ACC112 (cell line): ENCODE measurements around the gene KANSL1L.
"Not testable (repeated sequence)": the region's sequence is repeated elsewhere in the genome, so short reads cannot be mapped to it uniquely, and the experiment has no call there.

Source experiments
- H2AFZ ChIP-seq: fragments of 200-600 bp; sonication (generic); one replicate; pipeline ENCODE4 v1.6.0; 2017; ENCODE audit warnings: antibody characterized with exemption, low read length; ENCODE audit not compliant: unreplicated experiment
- H3K27ac ChIP-seq: fragments of 200-600 bp; sonication (generic); 2 replicates; pipeline ENCODE4 v1.5.1; 2014; ENCODE audit warnings: low read depth, mild to moderate bottlenecking, antibody characterized with exemption, low read length, moderate library complexity
- H3K27me3 ChIP-seq: fragments of 200-600 bp; sonication (generic); 2 replicates; pipeline ENCODE4 v1.6.1; 2014; ENCODE audit warnings: mild to moderate bottlenecking, antibody characterized with exemption, low read length, moderate library complexity, mixed read lengths; ENCODE audit not compliant: insufficient read depth
- H3K36me3 ChIP-seq: fragments of 200-600 bp; sonication (generic); 2 replicates; pipeline ENCODE4 v1.6.1; 2016; ENCODE audit warnings: mild to moderate bottlenecking, antibody characterized with exemption, low read length, moderate library complexity, mixed read lengths; ENCODE audit not compliant: insufficient read depth
- H3K4me1 ChIP-seq: fragments of 200-600 bp; sonication (generic); one replicate; pipeline ENCODE4 v1.6.1; 2016; ENCODE audit warnings: low read length, mixed read lengths; ENCODE audit not compliant: insufficient read depth, unreplicated experiment, control insufficient read depth
- H3K4me3 ChIP-seq: fragments of 200-600 bp; sonication (generic); 2 replicates; pipeline ENCODE4 v1.5.1; 2014; ENCODE audit warnings: mild to moderate bottlenecking, low read depth, low read length
- H3K79me2 ChIP-seq: fragments of 200-600 bp; sonication (generic); one replicate; pipeline ENCODE4 v1.6.0; 2016; ENCODE audit warnings: low read length; ENCODE audit not compliant: control insufficient read depth, unreplicated experiment, insufficient read depth

Gene KANSL1L

DNA sequence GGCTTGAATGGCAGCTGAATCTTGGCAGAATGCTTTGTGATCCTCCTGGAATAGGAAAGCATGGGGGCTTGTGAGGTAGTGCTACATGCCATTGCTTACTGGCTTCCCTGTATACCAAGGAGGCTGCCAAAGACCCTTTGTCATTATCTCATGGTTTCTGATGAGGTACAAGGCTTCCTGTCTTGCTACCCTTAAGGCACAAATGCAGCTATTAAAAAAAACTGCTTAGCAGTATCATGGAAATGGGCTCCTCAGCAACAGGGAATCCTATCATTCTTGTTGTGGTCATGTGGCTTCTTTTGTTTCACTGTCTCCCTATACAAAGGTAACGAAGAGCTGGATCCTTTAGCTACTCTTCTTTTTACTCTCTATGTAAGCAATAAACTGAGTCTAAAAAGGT, 6.6 kb upstream of the KANSL1L start:
- H3K27ac ChIP-seq, result no peak overlapping the region

DNA sequence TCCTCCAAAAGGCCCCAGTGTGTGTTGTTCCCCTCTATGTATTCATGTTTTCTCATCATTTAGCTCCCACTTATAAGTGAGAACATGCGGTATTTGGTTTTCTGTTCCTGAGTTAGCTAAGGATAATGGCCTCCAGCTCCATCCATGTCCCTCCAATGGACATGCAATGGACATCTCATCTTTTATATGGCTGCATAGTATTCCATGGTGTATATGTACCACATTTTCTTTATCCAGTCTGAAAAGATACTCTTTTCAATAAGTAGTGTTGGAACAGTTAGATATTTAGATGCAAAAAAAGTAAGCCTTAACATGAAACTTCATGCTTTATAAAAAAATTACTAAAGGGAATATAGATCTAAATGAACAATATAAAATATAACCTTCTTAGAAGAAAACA, 5.9 kb upstream of the KANSL1L start:
- H3K27ac ChIP-seq, H3K4me1 ChIP-seq, H3K36me3 ChIP-seq, H2AFZ ChIP-seq, H3K79me2 ChIP-seq, H3K4me3 ChIP-seq, H3K27me3 ChIP-seq: not testable (repeated sequence)

More for the DNA sequence above, 6.6 kb upstream of the KANSL1L start:
- peaks cover 2% of the 10 kb centered on the region for H3K4me1 ChIP-seq
- H3K36me3 ChIP-seq, result no peaks in the 10 kb centered on the region
- no peak overlapping the region for H2AFZ ChIP-seq
- H3K4me3 ChIP-seq, result no peak overlapping the region
- H3K27me3 ChIP-seq, result no peaks in the 10 kb centered on the region
- H3K79me2 ChIP-seq, result no peaks in the 10 kb centered on the region

DNA sequence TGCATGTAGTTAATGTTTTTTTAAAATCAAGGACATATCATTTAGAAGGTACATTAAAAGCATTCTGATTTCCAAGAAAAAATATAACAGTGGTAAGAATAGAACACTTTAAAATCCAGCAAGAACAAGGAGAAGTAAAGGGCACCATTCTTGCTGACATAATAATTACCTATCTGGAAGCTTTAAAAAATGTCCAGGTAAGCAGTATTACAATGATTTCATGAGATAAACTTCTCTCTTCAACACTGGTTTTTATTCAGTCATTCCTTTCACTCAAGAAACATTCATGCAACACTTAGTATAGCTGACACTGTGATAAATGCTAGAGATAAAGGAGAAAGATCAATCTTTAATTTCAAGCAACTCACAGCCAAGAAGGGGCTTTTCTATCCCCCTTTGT, 2.9 kb upstream of the KANSL1L start:
- Histone ChIP-seq H3K27me3 (no peaks in the 10 kb centered on the region), H3K27ac (no peak overlapping the region), H3K36me3 (no peaks in the 10 kb centered on the region), H3K79me2 (peaks cover 1% of the 10 kb centered on the region), H3K4me3 (no peak overlapping the region), H3K4me1 (peaks cover 10% of the 10 kb centered on the region), H2AFZ (no peak overlapping the region)

DNA sequence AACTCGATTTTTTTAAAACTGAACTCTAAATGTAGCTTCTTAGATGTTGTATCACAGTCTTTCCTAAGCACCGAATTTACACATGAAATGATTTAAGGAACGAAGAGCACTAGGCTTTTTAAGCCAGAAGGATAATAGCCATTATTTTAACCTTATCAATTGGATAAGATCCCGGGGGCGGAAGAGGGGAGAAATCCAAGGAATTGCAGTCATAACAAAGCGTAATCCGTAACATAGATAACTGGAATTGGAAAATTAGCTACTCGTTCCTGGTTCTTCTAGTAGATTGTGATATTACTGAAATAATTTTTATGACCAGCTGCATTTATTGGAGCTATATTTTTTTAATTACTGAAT, 988 bp upstream of the KANSL1L start:
- Histone ChIP-seq H3K27ac (no peak overlapping the region), H3K4me3 (peak overlapping the region; percentile 89)

GRCh38 chr2:210170446-210171303, 534 bp downstream of the KANSL1L start:
- H3K4me3 ChIP-seq, result peak overlapping the region; percentile 89
- H3K79me2 ChIP-seq, result peaks cover 32% of the 10 kb centered on the region
- H3K27ac ChIP-seq, result peak overlapping the region; percentile 97
- peak overlapping the region; percentile 79 for H2AFZ ChIP-seq
- H3K36me3 ChIP-seq, result no peaks in the 10 kb centered on the region
- H3K4me1 ChIP-seq, result peaks cover 36% of the 10 kb centered on the region
- H3K27me3 ChIP-seq, result no peaks in the 10 kb centered on the region

More for the DNA sequence above, 988 bp upstream of the KANSL1L start:
- Histone ChIP-seq H3K4me1 (peaks cover 26% of the 10 kb centered on the region), H3K27me3 (no peaks in the 10 kb centered on the region), H3K79me2 (peaks cover 19% of the 10 kb centered on the region), H3K36me3 (no peaks in the 10 kb centered on the region), H2AFZ (peak overlapping the region; percentile 87)

- Histone ChIP-seq H3K79me2 (peaks cover 34% of the 10 kb centered on the region), H3K27me3 (no peaks in the 10 kb centered on the region), H3K4me1 (peaks cover 36% of the 10 kb centered on the region), H3K27ac (peak overlapping the region; percentile 97), H3K36me3 (no peaks in the 10 kb centered on the region), H2AFZ (peak overlapping the region; percentile 79), H3K4me3 (peak overlapping the region; percentile 89)
Observed at GRCh38 chr2:210170196-210170445, 1.1 kb downstream of the KANSL1L start.

GRCh38 chr2:210169516-210170195, 1.6 kb downstream of the KANSL1L start:
- Histone ChIP-seq H3K27ac (peak overlapping the region; percentile 97), H3K36me3 (no peaks in the 10 kb centered on the region), H2AFZ (peak overlapping the region; percentile 79), H3K27me3 (no peaks in the 10 kb centered on the region), H3K4me3 (peak overlapping the region; percentile 89), H3K4me1 (peaks cover 36% of the 10 kb centered on the region), H3K79me2 (peaks cover 34% of the 10 kb centered on the region)

DNA sequence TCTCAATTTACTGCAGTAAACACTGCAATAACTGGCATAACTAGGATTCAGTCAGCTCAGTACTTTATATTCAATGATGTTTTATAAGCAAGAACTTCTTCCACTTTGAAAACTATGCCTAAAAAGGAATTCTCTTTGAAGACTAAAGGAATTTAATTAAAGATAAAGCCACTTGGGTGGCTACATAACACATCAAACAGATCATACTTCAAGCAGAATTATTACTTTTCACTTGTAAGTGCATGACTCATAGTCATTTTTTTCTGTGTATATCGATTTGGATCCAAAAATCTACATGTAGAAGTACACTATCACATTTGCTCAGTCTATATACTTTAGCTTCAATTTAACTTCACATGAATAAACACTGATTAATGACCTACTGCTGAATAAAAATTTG, 4.0 kb downstream of the KANSL1L start:
- Histone ChIP-seq H3K27ac (no peak overlapping the region), H3K4me3 (peak overlapping the region; percentile 31), H3K27me3 (no peaks in the 10 kb centered on the region), H3K79me2 (peaks cover 40% of the 10 kb centered on the region), H3K36me3 (no peaks in the 10 kb centered on the region), H2AFZ (no peak overlapping the region), H3K4me1 (peaks cover 33% of the 10 kb centered on the region)

DNA sequence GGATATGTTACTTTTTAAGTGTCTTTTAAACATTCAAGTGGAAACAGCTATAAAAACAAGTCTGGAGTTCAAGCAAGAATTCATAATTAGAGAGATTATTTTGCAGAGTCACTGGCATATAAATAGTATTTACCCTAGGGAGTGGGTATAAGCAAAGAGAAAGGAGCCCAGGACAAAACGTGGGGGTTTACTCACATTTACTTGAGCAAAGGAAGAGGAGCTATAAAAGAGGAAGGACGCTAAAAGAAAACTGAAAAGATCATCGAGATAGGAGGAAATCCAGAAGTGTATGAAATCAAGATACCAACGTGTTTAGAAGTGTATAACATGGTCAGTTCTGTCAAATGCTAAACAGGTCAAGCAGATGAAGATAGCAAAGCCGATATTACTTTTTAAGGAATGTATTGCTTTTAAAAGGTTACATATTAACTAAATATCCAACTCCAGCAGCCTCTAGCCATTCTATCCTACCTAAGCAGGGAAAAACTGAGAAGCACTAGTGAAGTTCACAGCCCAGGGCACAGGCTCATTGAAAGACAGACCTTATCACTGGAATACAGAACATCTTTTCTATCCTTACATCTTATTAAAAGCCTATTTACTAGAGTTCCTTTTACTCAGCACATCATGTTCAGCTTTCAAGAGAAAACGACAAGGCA, 8.6 kb downstream of the KANSL1L start:
- no peak overlapping the region for H3K4me3 ChIP-seq
- H3K27ac ChIP-seq, result no peak overlapping the region
- peaks cover 18% of the 10 kb centered on the region for H3K4me1 ChIP-seq
- H3K36me3 ChIP-seq, result no peaks in the 10 kb centered on the region
- no peak overlapping the region for H2AFZ ChIP-seq
- peaks cover 24% of the 10 kb centered on the region for H3K79me2 ChIP-seq
- H3K27me3 ChIP-seq, result no peaks in the 10 kb centered on the region

GRCh38 chr2:210159059-210159458, 12.2 kb downstream of the KANSL1L start:
- no peak overlapping the region for H2AFZ ChIP-seq
- H3K79me2 ChIP-seq, result peaks cover 10% of the 10 kb centered on the region
- H3K36me3 ChIP-seq, result 0 out of 2 replicates have a peak, but pooled peaks cover 3% of the 10 kb centered on the region
- H3K27me3 ChIP-seq, result no peaks in the 10 kb centered on the region
- no peak overlapping the region for H3K27ac ChIP-seq
- peaks cover 4% of the 10 kb centered on the region for H3K4me1 ChIP-seq
- H3K4me3 ChIP-seq, result no peak overlapping the region
